HS-5 (cell line): Measurements from ENCODE around the gene STK4.

Experiments
- DNase-seq: peaks from one replicate; pipeline ENCODE4 v3.0.0-alpha.2; 2012; ENCODE audit warnings: low read depth

The STK4 gene

DNA sequence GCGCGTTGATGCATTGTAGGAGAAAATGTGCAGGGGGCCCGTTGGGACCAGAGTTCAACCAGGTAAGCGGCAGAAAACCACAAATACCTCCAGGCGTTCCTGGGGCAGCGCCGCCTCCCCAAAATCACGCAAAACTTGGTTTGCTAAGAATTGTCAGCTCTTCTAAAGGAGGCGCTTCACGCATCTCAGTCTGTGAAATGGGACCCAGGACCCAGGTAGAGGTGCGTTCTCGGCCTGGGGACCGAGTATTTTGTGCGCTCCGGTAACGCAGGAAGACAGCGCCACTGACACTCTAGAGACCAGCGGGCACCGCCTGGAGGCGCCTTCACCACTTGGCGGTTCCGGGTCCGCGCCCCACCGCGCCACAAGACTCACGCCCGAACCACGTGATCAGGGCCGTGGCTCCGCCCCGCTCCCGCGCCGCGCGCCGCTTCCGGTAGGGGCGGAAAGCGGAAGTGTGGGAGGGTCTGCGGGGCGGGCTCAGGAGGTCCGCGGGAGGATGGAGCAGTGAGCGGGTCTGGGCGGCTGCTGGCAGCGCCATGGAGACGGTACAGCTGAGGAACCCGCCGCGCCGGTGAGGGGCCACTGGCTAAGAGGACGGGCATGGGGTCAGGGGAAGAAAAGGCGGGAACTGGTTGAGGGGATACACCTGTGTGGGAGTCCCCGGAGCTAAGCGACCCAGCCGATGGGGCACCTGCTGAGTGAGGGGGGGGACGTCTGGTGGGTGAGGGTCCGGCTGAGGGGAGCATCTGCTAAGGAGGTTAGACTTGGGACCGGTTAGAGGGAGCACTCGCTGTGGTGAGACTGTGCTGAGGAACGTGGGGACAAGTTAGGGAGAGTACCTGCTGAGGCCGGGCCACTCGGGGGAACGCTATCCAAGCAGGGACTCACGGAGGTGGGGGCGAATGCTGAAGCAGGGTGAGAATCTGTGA lies at the start of gene STK4:
Gene STK4, plus strand, starts transcription at position 483 of the 932 bp plus-strand sequence. Its CDS starts 57 bp downstream, at position 540.
- DNase-seq: peak; percentile 74

DNA sequence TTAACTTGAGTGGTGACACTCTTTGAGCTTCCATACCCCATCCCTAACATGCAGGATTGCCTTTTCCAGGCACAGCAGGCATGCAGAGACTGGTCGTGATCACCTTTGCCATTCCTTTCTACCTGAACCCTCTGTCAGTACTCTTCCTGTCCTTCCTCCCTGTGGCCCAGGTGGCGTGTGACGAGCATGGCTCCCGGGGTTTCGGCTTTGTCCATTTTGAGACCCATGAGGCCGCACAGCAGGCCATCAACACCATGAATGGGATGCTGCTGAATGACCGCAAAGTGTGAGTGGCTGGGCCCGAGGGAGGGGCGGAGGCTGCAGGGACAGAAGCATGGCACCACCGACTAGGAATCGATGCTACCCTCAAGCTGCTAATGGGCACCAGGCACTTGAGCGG lies 49.7 kb upstream of the STK4 start:
- no peak for DNase-seq

DNA sequence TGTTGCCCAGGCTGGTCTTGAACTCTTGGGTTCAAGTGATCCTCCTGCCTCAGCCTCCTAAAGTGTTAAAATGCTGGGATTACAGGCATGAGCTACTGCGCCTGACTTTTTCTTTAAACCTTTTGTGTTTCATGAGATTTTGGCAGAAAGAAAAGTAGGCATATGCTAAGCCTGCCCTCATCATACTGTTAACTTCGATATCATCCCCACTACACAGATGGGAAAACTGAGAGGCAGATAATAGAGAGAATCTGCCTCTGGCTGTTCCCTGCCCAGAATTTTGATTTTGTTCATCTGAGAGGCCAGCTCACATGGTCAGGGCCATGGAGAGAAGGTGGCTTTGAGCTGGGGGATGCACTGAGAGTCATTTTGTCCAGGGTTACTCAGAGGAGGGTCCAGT lies 48.9 kb upstream of the STK4 start:
- DNase-seq: no peak

DNA sequence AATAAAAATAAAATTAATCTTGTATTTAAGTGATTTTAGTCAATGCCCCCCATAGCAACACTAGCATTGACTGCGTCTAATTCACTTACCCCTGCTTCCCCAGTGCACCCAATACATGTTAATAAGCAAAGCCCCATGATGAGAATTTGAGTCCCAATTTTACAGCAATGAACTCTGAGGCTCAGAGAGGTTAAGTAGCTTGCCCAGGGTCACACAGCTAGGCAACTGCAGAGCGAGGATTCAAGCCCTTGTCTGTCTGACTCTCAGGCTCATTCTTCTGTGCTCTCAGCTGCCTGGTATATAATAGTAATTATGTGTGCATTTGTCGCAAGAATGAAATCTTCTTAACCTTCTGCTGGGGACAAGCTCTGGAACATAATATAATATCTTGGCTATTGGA lies 48.0 kb upstream of the STK4 start:
- DNase-seq: no peak

DNA sequence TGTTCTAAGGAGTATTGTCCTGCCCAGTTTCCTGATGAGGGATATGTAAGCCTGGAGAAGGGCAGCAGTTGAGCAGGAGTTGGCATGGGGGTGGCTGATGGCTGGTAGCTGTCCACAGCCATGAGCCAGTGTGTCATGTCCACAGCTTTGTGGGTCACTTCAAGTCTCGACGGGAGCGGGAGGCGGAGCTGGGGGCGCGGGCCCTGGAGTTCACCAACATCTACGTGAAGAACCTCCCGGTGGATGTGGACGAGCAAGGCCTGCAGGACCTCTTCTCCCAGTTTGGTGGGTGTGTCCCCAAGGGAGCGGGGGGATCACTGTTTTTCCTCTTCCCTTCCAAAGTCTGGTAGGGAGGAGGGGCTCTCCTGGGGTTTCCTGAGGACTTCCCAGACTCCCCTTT lies 47.6 kb upstream of the STK4 start:
- no peak for DNase-seq

DNA sequence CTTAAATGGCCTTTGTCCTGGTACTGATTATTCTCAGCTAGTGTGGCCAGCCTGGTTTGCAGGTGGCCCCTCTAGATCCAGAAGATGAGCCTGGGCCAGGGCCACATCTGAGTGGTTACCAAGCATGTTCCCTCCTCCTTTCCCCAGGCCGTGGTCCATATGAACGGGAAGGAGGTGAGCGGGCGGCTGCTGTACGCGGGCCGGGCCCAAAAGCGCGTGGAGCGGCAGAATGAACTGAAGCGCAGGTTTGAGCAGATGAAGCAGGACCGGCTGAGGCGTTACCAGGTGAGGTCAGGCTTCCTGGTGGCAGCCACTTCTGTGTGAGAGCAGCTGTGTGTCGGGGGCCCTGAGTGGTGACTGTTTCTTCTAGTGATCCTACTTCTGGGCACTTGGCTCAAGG lies 44.9 kb upstream of the STK4 start:
- DNase-seq: no peak

DNA sequence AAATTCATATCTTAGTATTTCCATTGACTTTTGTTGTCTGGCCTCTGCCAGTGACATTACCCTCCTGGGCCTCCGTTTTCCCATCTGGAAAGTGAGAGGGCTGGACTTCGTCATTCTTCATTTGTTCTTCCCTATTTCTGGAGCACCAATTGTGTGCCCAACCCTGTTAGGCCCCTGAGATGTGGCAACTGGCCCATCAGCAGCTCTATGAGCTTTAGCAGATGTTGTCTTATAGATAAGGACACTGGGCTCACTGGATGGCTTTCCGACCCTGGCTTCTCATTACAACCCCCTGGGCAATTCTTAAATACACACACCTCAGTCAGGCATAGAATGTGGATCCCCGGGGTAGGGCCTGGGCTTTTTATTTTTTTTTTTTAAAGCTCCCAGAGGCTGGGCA lies 41.8 kb upstream of the STK4 start:
- no peak for DNase-seq

DNA sequence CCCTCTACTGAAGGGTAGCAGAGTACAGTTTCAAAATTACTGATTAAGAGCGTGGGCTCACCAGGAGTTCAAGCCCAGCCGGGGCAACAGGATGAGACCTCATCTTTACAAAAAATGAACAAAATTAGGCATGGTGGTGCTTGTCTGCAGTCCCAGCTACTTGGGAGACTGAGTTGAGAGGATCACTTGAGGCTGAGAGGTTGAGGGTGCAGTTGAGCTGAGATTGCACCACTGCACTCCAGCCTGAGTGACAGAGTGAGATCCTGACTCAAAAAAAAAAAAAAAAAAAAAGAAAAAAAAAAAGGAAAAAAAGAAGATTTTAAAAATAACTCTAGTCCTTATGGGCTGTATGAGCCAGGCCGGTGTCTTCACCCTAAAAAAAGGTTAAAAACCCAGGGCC lies 37.7 kb upstream of the STK4 start:
- no peak for DNase-seq

DNA sequence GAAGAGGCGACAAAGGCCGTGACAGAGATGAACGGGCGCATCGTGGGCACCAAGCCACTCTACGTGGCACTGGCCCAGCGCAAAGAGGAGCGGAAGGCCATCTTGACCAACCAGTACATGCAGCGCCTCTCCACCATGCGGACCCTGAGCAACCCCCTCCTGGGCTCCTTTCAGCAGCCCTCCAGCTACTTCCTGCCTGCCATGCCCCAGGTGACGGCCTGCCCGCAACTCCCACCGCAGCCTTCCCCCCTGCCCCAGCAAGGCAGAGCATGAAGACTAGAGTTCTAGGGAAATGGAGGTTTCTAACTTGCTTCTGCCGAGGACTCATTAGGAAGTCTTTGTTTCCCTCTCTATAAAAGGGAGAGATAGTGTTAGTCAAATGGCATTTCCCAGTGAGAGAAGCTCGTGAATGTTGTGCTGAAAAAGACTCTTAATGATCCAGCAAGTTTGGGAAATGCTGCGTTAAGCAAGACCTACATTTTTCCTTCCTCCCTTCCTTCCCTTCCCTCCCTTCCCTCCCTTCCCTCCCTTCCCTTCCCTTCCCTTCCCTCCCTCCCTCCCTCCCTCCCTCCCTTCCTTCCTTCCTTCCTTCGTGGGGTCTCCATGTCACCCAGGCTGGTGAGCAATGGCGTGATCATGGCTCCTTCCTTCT lies 35.7 kb upstream of the STK4 start:
- no peak for DNase-seq

DNA sequence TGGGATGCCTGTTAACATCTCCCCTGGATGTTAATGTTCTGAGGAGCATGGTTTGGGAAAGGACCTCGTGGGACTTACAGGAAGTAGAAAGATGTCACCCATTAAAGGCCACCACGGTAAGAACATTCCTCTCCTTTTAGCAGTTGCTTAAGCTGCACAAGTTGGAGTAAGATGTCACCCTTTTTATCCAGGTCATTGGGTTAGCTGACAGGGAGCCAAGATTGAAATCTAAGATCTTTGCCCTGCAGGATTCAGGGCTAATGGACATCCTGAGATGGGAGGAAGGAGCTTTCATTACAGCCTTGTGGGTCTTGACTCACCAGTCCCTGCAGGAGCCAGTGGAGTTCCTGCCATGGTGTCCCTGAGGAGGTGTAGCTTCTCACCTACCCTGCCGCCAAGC lies 34.4 kb upstream of the STK4 start:
- DNase-seq: no peak

DNA sequence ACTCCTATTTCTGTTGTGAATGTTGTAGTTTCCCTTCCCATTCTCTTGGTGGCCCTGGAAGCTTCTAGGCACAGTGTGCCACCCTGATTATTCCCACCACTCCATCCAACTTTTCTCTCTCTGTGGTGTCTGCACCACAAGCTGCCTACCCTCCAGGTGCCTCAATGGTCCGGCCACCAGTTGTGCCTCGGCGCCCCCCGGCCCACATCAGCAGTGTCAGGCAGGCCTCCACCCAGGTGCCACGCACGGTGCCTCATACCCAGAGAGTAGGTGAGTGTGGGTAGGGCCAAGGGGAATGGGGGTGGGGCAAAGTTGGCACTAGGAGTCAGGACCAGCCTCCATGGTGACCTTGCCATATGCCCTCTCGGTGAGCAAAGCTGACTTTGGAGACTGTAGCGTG lies 33.4 kb upstream of the STK4 start:
- no peak for DNase-seq

DNA sequence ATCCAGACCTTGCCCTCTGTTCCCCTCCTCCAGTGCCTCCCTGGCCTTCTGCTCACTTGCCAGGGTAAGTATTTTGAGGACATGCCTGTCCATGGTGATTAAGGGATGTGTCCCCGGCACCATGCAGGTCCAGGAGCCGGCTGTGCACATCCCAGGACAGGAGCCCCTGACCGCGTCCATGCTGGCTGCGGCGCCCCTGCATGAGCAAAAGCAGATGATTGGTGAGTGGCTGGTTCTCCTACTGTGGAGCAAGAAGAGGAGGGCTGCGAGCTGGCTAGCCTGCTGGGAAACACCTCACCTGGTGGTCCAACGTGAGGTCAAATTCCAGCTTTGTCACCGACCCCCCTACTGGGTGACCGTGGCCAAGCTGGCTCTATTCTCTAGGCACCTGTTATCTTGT lies 29.8 kb upstream of the STK4 start:
- DNase-seq: no peak

DNA sequence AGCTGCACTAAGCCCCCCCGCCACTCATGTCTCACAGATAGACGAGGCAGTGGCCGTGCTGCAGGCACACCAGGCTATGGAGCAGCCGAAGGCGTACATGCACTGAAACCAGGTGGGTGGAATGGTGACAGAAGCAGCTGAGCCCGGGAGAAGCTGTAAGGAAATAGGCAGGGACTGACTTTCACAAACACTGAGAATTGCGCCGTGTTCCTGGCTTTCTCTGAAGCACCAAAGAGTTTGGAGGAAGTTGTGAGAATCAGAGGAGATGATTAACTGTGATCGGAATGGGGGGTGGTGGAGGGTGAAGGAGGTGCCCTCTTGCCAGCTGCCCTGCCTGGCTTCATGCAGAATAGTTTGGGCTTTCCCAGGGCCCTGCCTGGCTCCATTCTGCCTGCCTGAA lies 27.7 kb upstream of the STK4 start:
- DNase-seq: no peak

DNA sequence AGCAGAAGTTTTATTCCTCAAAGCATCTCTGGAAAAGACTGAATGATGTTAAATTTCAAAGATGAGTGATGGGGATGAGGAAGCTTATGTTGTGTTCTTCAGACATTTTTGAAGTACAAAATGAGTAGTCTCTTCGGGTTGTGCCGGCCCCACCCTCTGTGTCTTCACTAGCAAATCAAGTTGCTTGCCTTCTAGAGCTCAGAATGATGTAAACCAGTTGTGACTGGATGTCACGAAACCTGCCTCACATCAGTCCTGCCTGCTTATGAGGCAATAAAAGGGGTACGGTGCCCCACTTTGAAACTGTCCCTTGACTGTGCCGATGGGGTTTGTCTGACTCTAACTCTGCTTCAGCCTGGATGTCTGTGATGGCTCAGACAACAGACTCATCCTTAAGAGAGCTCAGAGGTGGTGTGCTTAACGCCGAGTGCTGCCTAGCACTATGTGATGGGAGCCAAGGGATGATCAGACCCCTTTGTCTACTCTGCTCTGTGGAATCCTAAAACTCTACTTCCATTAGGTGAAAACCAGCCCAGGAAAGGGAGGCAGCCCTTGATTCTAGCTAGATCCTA lies 25.1 kb upstream of the STK4 start:
- DNase-seq: no peak

DNA sequence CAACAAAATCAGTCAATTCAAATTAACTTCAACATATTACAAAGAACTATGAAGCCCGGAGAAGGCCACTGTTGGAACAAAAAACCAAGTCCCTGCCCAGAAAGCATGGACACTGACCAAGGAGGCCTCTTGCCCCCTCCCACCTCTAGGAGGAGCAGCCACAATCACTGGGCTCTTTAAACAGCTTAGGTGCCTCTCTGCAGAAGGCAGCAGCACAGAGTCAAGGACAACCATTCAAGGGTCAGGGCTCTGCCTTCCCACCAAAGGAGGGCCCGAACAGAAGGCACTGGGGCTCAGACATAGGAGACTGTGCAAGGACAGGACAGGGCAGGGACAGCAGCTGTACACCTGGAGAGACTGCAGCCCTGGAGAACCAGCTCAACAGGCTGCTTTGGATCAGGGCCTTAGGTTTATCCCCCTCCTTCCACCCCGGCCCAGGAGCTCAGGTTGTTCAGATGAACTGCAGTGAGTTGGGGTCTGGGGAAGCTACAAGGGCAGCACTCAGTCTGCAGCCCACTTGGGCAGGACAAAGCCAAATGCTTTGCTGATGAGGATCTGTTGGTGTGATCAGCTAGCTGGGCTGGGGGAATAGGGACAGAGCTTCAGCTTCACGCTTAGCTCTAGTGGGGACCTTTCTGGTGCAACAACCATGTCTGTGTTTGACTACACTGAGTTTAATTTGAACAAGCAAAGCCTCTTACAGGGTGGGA lies 23.9 kb upstream of the STK4 start:
- DNase-seq: no peak

DNA sequence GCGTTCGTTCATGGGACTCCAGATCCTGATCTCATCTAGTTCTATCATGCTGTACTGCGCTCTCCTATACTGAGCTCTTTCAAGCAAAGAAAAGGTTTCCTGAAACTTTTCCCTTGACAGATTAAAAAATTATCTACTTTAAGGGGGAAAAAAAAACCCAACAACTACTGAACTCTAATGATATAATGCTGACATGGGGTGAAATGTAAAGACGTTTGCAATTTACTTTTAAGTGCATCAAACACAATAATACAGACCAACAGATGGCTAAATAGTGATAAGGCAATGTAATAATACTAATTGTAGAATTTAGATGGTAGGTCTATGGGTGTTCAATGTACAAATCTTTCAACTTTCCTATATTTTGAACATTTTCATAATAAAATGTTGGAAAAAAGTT lies 22.5 kb upstream of the STK4 start:
- DNase-seq: no peak

DNA sequence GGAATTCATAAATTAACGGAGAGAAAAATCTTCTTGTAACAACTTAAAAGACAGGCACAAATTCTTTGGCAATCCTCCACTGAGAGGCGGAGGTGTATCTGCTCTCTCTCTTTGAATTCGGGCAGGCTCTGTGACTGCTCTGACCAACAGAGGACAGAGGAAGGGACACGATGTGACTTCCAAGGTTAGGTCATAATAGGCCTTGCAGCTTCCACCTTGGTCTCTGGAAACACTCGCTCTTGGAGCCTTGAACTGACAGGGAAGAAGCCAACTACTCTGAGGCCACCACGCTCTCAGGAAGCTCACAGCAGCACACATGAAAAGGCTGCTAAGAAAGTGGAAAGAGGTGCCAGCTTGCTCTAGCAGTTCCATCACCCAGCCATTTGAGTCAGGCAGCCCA lies 21.1 kb upstream of the STK4 start:
- no peak for DNase-seq

DNA sequence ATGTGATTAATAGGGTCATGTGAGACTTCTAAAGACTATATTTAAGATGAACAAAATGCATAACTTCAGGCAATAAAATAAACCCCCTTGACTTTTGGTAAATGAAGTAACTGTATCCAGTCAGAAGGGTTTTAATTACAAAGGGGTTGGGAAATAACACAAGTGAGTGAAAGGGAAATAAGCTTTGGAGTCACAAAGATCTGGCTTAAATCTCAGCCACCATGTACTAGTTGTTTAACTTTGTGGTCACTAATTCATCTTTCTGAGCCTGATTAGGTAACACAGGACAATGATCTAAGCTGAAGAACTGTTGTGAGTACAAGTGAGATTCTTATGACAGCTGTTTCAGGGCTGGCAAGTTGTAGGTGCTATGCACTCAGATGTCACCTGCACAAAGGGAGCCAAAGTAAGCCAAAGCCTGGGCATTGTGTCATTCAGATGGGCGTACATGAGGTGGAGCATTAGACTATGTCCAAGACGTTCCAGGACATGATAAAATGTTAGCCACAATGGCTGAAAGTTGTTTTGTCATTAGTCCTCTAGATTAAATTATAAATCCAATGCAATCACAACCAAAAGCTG lies 19.9 kb upstream of the STK4 start:
- DNase-seq: no peak

DNA sequence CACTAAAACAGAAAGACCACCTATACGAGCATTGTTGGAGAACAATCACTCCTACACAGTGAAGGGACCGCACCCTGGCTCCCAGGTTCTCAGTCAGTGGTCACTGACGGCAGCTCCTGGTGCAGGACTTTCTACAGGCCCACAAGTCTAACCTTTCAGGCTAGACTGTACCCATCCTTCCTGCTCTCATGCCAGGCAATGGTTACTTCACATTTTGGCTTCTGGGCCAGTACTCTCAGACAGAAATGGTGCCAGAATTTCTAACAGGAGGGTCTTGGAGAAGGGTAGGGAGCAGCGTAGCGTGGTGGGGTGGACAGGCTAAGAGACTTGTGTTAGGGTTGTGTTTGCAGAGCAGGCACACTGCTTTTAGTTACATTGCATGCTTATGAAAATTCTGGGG lies 18.2 kb upstream of the STK4 start:
- no peak for DNase-seq

DNA sequence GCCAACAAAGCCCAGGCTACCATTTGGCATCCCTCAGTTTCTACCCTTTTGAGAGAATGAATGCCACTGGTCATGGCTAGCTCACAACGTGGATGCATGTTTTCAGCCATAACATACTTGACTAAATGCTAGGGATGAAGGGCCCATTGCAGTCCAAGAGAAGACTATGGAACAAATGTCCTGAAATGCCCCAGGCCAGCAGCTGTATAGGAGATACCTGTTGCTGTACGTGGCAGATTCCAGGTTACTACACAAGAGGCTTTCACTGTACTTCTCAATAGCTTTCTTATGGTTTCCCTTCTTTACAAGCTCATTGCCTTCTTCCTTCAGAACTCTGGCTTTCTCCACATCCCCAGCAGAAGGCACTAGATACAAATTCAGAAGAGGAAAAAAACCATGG lies 17.8 kb upstream of the STK4 start:
- no peak for DNase-seq

DNA sequence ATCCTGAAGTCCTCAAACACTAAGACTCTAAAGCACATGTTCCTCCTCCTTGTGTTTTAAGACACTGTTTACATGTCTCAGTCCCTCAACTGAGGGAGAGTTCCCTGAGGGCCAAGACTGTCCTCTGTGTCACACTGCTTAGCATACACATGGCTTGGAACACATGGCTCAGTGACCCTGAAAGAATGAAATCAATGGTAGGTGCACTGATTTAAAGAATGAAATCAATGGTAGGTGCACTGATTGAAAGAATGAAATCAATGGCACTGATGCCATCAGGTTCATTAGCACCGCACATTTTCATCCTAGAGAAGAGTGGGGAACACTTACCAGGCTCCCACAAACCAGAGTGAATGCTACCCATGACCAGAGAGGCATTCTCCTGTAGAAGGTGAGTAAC lies 15.9 kb upstream of the STK4 start:
- DNase-seq: no peak

DNA sequence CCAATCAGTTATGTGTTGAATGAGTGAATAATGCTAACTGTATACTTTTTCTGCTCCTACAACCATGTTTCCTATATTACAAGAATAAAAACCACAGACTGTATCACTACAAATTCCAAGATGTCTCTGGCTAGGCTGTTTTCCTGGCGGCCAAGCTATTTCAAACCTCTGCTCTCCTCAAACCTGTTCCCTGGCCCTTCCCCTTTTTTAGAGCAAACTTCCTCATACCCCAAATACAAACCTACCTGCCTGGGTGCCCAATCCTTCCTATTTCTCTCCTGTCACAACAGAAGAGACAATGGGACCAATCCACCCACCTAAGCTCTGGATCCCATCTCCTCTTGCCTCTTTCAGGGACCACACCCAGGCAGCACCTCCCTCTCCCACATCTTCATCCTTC lies 13.6 kb upstream of the STK4 start:
- DNase-seq: no peak
